Measurements from ENCODE around the gene LEF1. TPM values are rescaled to one million over a fixed set of nuclear protein-coding genes. Genes with fewer than 3 reads are reported as not detected.

LEF1 gene
- total RNA-seq, 1 experiment from 2014 or later = 0.79 TPM

GRCh38 chr4:108001540-108002135 lies 167.1 kb downstream of the LEF1 start:
- ATAC-seq (no peak), DNase-seq (ENCODE audit: low read depth, low spot score) (no peak)
- no peaks in the 10 kb centered on the region; the same call in 1 of the 2 replicates for H3K79me2 ChIP-seq (ENCODE audit: insufficient read depth, low read length)
- TF ChIP-seq YY1 (IDR thresholded peaks at IDR 0.05; ENCODE audit: extremely low read depth, insufficient replicate concordance, low read depth, low read length) = no peak
- TF ChIP-seq MAX (IDR thresholded peaks at IDR 0.05) = no peak
- TF ChIP-seq EZH2 (IDR thresholded peaks at IDR 0.05) = no peak
- no peak for TF ChIP-seq CBX3 (IDR thresholded peaks at IDR 0.05; ENCODE audit: low read depth)
- no peak for TF ChIP-seq CEBPB (IDR thresholded peaks at IDR 0.05; ENCODE audit: low read depth)
- no peak for TF ChIP-seq EZH2phosphoT487 (IDR thresholded peaks at IDR 0.05; ENCODE audit: borderline replicate concordance)
- no peak for TF ChIP-seq SP1 (IDR thresholded peaks at IDR 0.05; ENCODE audit: low read depth)
- no peak for TF ChIP-seq CTCF (IDR thresholded peaks at IDR 0.05 in 2 of 3, conservative IDR thresholded peaks at IDR 0.05 in 1 of 3; ENCODE audit: borderline replicate concordance in 1 of 3, insufficient read depth in 1 of 3, low read depth in 2 of 3, low read length in 2 of 3)
- no peak for TF ChIP-seq ZFX (IDR thresholded peaks at IDR 0.05)
- TF ChIP-seq RAD21 (IDR thresholded peaks at IDR 0.05; ENCODE audit: low read depth) = no peak
- BruUV-seq (replicated peaks) = no TSS peak
- no peak overlapping the region for H3K9ac ChIP-seq (ENCODE audit: low read length)
- no peaks in the 10 kb centered on the region for H3K9me3 ChIP-seq (ENCODE audit: control insufficient read depth in 1 of 2, insufficient read depth in 1 of 2, low read depth in 1 of 2, low read length in 2 of 2)
- H3K9me2 ChIP-seq (ENCODE audit: insufficient read depth) = no peaks in the 10 kb centered on the region
- H3K36me3 ChIP-seq (ENCODE audit: control insufficient read depth in 1 of 2, insufficient read depth in 2 of 2, low read length in 2 of 2) = no peaks in the 10 kb centered on the region
- no peak overlapping the region for H2AFZ ChIP-seq (ENCODE audit: low read depth, low read length, poor library complexity, severe bottlenecking)
- H3K4me2 ChIP-seq (ENCODE audit: low read length) = no peak overlapping the region
- no peaks in the 10 kb centered on the region for H3K27me3 ChIP-seq (ENCODE audit: insufficient read depth, low read length)
- H3K4me1 ChIP-seq (ENCODE audit: control insufficient read depth in 1 of 2, insufficient read depth in 2 of 2, low read length in 2 of 2) = no peaks in the 10 kb centered on the region
- ChIA-PET RAD21 (ENCODE audit: low non-redundant PET in 1 of 2, low total read pairs in 2 of 2, uncharacterized antibody in 2 of 2, unreplicated experiment in 2 of 2) (no interaction called here), CTCF (no interaction called here), POLR2A (interaction anchor here (0.6 kb wide), 1 partner anchor 37 kb away, joined by 3 read pairs; no protein-coding TSS in a partner anchor)
- no peak overlapping the region for H3K27ac ChIP-seq (ENCODE audit: low read depth, low read length)
- no peaks in the 10 kb centered on the region for H4K20me1 ChIP-seq (ENCODE audit: insufficient read depth)
- intact Hi-C loops (cut with micrococcal nuclease) = no loop called here
- no peak overlapping the region for H3K4me3 ChIP-seq (replicated peaks in 1 of 2; ENCODE audit: low read depth in 1 of 2, low read length in 2 of 2)
